K562 (cell line): ENCODE measurements around the gene MBOAT1. TPM values are rescaled to one million over a fixed set of nuclear protein-coding genes. Genes with fewer than 3 reads are reported as not detected.
"Not testable (repeated sequence)": the region's sequence is repeated elsewhere in the genome, so short reads cannot be mapped to it uniquely, and the experiment has no call there.

Source experiments
- ATAC-seq: fragments of 200-7000 bp; cut with Tn5 transposase; 3 replicates; pipeline ENCODE4 v1.9.1; 2020; ENCODE audit warnings: moderate library complexity
- BruUV-seq: library from RNA; stranded (reverse); fragments of 400-500 nt; replicated peaks from 2 replicates; lab custom pipeline; 2021; lab: Mats Ljungman, UMichigan
- CTCF ChIA-PET: fragments of 300-600 bp; formaldehyde crosslinking; extraction: SDS; loops from one replicate; lab custom pipeline; 2021; ENCODE audit warnings: low intra/inter-chr PET ratio; lab: Yijun Ruan, JAX
- POLR2A ChIA-PET: fragments of 300-600, 350-650 bp; sonication (Branson Sonifier 250); formaldehyde crosslinking; extraction: SDS; loops from one replicate; lab custom pipeline; 2021; ENCODE audit warnings: antibody characterized with exemption, inconsistent platforms; lab: Yijun Ruan, JAX
- DNase-seq, 4 experiments: peaks; one replicate each; pipeline versions ENCODE4 v3.0.0 to v3.0.0-alpha.2; 2011 to 2018; ENCODE audit warnings: low spot score in 3 of 4, mixed read lengths in 3 of 4; ENCODE audit errors: extremely low read depth in 1 of 4
- FAIRE-seq: peaks from 2 replicates; lab custom pipeline; 2011; peaks lifted over from hg19 to GRCh38; lab: Jason Lieb, UNC
- H2AFZ ChIP-seq: 2 replicates; pipeline ENCODE4 v1.6.0; 2011; ENCODE audit warnings: low read depth, low read length, control low read depth, inconsistent platforms
- H3K27ac ChIP-seq: fragments of 200-600 bp; 3 replicates; pipeline ENCODE4 v1.8.0; 2011; ENCODE audit warnings: low read depth, mild to moderate bottlenecking, control low read depth, inconsistent platforms, low read length, moderate library complexity, mixed read lengths; ENCODE audit errors: extremely low read depth
- H3K27me3 ChIP-seq, 2 experiments: fragments of 300-600 bp in 1 of 2; 2 replicates in 1 of 2; 3 replicates in 1 of 2; pipeline versions ENCODE4 v1.6.0 to v1.8.0; 2011; ENCODE audit warnings: inconsistent platforms in 2 of 2, low read length in 2 of 2, mild to moderate bottlenecking in 1 of 2, mixed read lengths in 1 of 2, moderate library complexity in 1 of 2; ENCODE audit not compliant: control insufficient read depth in 2 of 2, insufficient read depth in 2 of 2
- H3K36me3 ChIP-seq: fragments of 300-600 bp; 3 replicates; pipeline ENCODE4 v1.8.0; 2011; ENCODE audit warnings: mild to moderate bottlenecking, low read length, inconsistent platforms; ENCODE audit not compliant: control insufficient read depth, insufficient read depth
- H3K4me1 ChIP-seq, 2 experiments: fragments of 200-600 bp in 1 of 2; replicated peaks in 1 of 2; 2 replicates in 1 of 2; 3 replicates in 1 of 2; pipeline versions ENCODE4 v1.5.1 to v1.8.0; 2011; ENCODE audit warnings: inconsistent platforms in 2 of 2, low read length in 2 of 2, mild to moderate bottlenecking in 1 of 2, mixed read lengths in 1 of 2, moderate library complexity in 1 of 2; ENCODE audit not compliant: control insufficient read depth in 2 of 2, insufficient read depth in 2 of 2
- H3K4me2 ChIP-seq: 2 replicates; pipeline ENCODE4 v1.6.1; 2011; ENCODE audit warnings: low read length, control low read depth, inconsistent platforms, mixed read lengths; ENCODE audit not compliant: insufficient read depth
- H3K4me3 ChIP-seq: fragments of 200-600 bp; sonication (generic), shearing (Covaris generic); 2 replicates; pipeline ENCODE4 v1.5.1; 2016; ENCODE audit warnings: control low read depth, inconsistent platforms
- H3K79me2 ChIP-seq: fragments of 200-600 bp; 3 replicates; pipeline ENCODE4 v1.8.0; 2011; ENCODE audit warnings: low read length, inconsistent platforms; ENCODE audit not compliant: control insufficient read depth, insufficient read depth
- H3K9ac ChIP-seq, 2 experiments: 2 replicates each; pipeline versions ENCODE4 v1.6.0 to v1.6.1; 2011; ENCODE audit warnings: low read depth in 2 of 2, low read length in 2 of 2, control low read depth in 1 of 2, inconsistent platforms in 1 of 2, mild to moderate bottlenecking in 1 of 2, mixed read lengths in 1 of 2; ENCODE audit not compliant: insufficient read depth in 1 of 2
- H3K9me1 ChIP-seq: one replicate; pipeline ENCODE4 v1.6.0; 2011; ENCODE audit warnings: inconsistent platforms, mild to moderate bottlenecking, low read length, moderate library complexity; ENCODE audit not compliant: control insufficient read depth, insufficient read depth
- H3K9me3 ChIP-seq: replicated peaks from 2 replicates; pipeline ENCODE4 v1.5.1; 2011; ENCODE audit warnings: low read depth, low read length, inconsistent platforms; ENCODE audit not compliant: control insufficient read depth, insufficient read depth
- H4K20me1 ChIP-seq: replicated peaks from 2 replicates; pipeline ENCODE4 v1.6.1; 2011; ENCODE audit warnings: low read length, inconsistent platforms, mixed read lengths; ENCODE audit not compliant: control insufficient read depth, insufficient read depth
- ATF7 ChIP-seq: fragments of 450-650 bp; IDR thresholded peaks from 2 replicates; pipeline ENCODE4 v1.7.1; 2014; ENCODE audit warnings: mild to moderate bottlenecking, moderate library complexity
- DIDO1 ChIP-seq: fragments of 450-650 bp; IDR thresholded peaks from 2 replicates; pipeline ENCODE4 v1.6.1; 2016; ENCODE audit warnings: low read depth, missing biosample characterization, missing genetic modification characterization
- HNRNPK ChIP-seq: fragments of 200-400 bp; formaldehyde crosslinking; IDR thresholded peaks from one replicate; pipeline ENCODE4 v1.6.1; 2018; ENCODE audit warnings: mild to moderate bottlenecking, low read depth, low read length; ENCODE audit not compliant: poor library complexity, severe bottlenecking
- RAD21 ChIP-seq, 2 experiments: fragments of 250-450 bp in 1 of 2; fragments of 450-650 bp in 1 of 2; sonication (Bioruptor Pico) in 1 of 2; formaldehyde crosslinking in 1 of 2; IDR thresholded peaks in 1 of 2; conservative IDR thresholded peaks in 1 of 2; 2 replicates each; pipeline versions ENCODE4 v1.4.0 to v1.8.0; 2020 to 2022; ENCODE audit warnings: mild to moderate bottlenecking in 2 of 2, moderate library complexity in 1 of 2
- RFX1 ChIP-seq: fragments of 450-650 bp; IDR thresholded peaks from 2 replicates; pipeline ENCODE4 v1.6.1; 2016; ENCODE audit warnings: mild to moderate bottlenecking, moderate library complexity
- SPI1 ChIP-seq: IDR thresholded peaks from 2 replicates; pipeline ENCODE4 v1.6.1; 2011; ENCODE audit warnings: low read depth, low read length, control low read depth, borderline replicate concordance
- ZNF146 ChIP-seq: IDR thresholded peaks from one replicate; pipeline ENCODE4 v1.6.1; 2018; ENCODE audit warnings: missing compliant biosample characterization; ENCODE audit not compliant: unreplicated experiment
- WGBS: fragments of 100-300 bp; shearing (Covaris generic); methylation state at CpG from one replicate; pipeline ENCODE4 v1.1.6; 2016; ENCODE audit warnings: low coverage, mixed read lengths; ENCODE audit not compliant: insufficient coverage; ENCODE audit errors: missing lambda C conversion rate; 5-methylcytosine and 5-hydroxymethylcytosine counted together
- in situ Hi-C: fragments of 300-500 bp; cut with MboI; formaldehyde crosslinking; loops from 4 replicates; pipeline ENCODE4 v1.15.0; 2018; ENCODE audit warnings: inconsistent platforms, mixed read lengths
- intact Hi-C: fragments of 100-400 bp; cut with micrococcal nuclease; formaldehyde crosslinking; loops from 2 replicates; pipeline ENCODE4 v1.14.2; 2022
- polyA plus RNA-seq, 8 experiments: library from polyadenylated mRNA; depleted of rRNA in 4 of 8; stranded (reverse) in 5 of 8; unstranded in 3 of 8; fragments of >200 nt; fragmentation: Nextera tagmentation in 2 of 8; fragmentation: Illumina TruSeq in 1 of 8; extraction: Ambion mirVana in 2 of 8; extraction: Trizol in 1 of 8; gene quantifications; 2 replicates each; pipeline versions ENCODE4 v1.2.1 to v1.2.3, GENCODE V29; 2011 to 2014; ENCODE audit warnings: inconsistent platforms in 1 of 8, missing spikeins in 1 of 8
- total RNA-seq, 7 experiments: library from RNA; depleted of rRNA in 6 of 7; stranded (reverse); fragments of >200 nt in 6 of 7; fragmentation: Illumina TruSeq in 2 of 7; extraction: Trizol in 2 of 7; gene quantifications; 2 replicates each; pipeline versions ENCODE4 v1.2.1 to v1.2.3, GENCODE V29; 2011 to 2021; ENCODE audit warnings: low replicate concordance in 1 of 7

Gene MBOAT1
- total and polyA plus RNA-seq, 9 of the 15 experiments (the other 6 are each of a cell fraction or from before 2014, with no cell fraction given), result 0.13 to 16.5 (median 10.3) TPM

DNA sequence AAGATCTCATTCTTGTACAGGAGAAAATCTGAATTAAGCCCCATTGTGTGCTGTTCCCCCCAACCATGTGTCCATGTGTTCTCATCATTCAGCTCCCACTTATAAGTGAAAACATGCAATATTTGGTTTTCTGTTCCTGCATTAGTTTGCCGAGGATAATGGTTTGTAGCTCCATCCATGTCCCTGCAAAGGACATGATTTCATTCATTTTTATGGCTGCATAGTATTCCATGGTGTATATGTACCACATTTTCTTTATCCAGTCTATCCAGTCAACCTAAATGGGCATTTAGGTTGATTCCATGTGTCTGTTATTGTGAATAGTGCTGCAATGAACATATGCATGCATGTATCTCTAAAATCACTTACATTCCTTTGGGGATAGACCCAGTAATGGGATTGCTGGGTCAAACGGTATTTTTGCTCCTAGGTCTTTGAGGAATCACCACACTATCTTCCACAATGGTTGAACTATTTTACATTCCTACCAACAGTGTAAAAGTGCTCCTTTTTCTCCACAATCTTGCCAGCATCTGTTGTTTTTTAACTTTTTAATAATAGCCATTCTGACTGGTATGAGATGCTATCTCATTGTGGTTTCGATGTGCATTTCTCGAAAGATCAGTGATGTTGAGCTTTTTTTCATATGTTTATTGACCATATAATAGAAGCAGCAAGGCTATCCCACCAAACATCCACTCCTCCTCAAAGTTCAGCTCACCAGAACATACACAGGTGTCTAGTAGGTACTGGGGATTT is 32.8 kb downstream of the MBOAT1 start:
- H3K9me1 ChIP-seq, H2AFZ ChIP-seq, in situ Hi-C loops, H3K27ac ChIP-seq, H3K4me3 ChIP-seq, H3K4me1 ChIP-seq, H3K79me2 ChIP-seq, H3K9ac ChIP-seq, CTCF ChIA-PET, H3K9me3 ChIP-seq, ATAC-seq, DNase-seq, H3K4me2 ChIP-seq, H3K27me3 ChIP-seq, H3K36me3 ChIP-seq, intact Hi-C loops, BruUV-seq, FAIRE-seq, H4K20me1 ChIP-seq: not testable (repeated sequence)
- POLR2A ChIA-PET, result interaction anchor here (0.6 kb wide), 1 partner anchor 55 kb away, joined by 3 read pairs; no protein-coding TSS in a partner anchor
- WGBS, result 73% methylated on average over 4 of the region's 4 CpGs
- peak; percentile 86 for TF ChIP-seq ZNF146 (CRISPR knock-in tag)

GRCh38 chr6:20178327-20178726 is 33.9 kb downstream of the MBOAT1 start:
- POLR2A ChIA-PET, result no interaction called here
- BruUV-seq, result no TSS peak

More at GRCh38 chr6:20178327-20178726, 33.9 kb downstream of the MBOAT1 start:
- DNase-seq (no peak), FAIRE-seq (no peak), ATAC-seq (no peak)
- in situ Hi-C loops, result no loop called here
- H3K4me2 ChIP-seq, result no peak overlapping the region
- no peaks in the 10 kb centered on the region for H3K9me3 ChIP-seq
- H3K4me1 ChIP-seq, result peaks cover 0 to 10% of the 10 kb centered on the region in 2 experiments; a peak in 4 of 5 replicates
- no peak overlapping the region for H3K9ac ChIP-seq
- WGBS, result 26% methylated on average over 2 of the region's 2 CpGs
- H3K36me3 ChIP-seq, result no peaks in the 10 kb centered on the region
- H3K27ac ChIP-seq, result no peak overlapping the region
- no peak overlapping the region for H2AFZ ChIP-seq
- peaks cover 5% of the 10 kb centered on the region for H3K9me1 ChIP-seq
- CTCF ChIA-PET, result no interaction called here
- intact Hi-C loops, result no loop called here
- H3K79me2 ChIP-seq, result no peaks in the 10 kb centered on the region
- TF ChIP-seq DIDO1 (tag) (no peak), RFX1 (peak; percentile 80), RAD21 (CRISPR knock-in tag; conservative IDR thresholded peaks at IDR 0.05 in 1 of 2, IDR thresholded peaks at IDR 0.05 in 1 of 2) (0 out of 4 replicates have a peak, but pooled peaks of 1 of the 2 experiments have one; percentile 9), SPI1 (peak; percentile 56; the same call in 1 of the 2 replicates), HNRNPK (no peak), ATF7 (no peak)
- no peaks in the 10 kb centered on the region for H4K20me1 ChIP-seq
- H3K4me3 ChIP-seq, result no peak overlapping the region
- no peaks in the 10 kb centered on the region for H3K27me3 ChIP-seq
